Measurements from ENCODE around the gene CCIN.

CCIN gene

DNA sequence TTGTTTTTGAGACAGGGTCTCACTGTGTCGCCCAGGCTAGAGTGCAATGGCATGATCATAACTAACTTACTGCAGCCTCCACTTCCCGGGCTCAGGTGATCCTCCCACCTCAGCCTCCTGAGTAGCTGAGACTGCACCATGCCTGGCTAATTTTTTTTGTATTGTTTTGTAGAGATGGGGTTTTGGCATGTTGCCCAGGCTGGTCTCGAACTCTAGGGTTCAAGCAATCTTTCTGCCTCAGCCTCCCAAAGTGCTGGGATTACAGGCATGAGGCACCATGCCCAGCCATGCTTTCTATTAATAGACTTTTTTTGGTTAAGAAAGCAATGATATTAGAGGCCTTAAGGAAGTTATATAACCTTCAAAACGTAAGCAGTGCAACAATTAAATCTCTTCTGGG, 44.8 kb downstream of the CCIN start:
- CTCF ChIA-PET, result no interaction called here
- Histone ChIP-seq H3K4me1 (ENCODE audit: control extremely low read depth in 1 of 4, control insufficient read depth in 4 of 4, insufficient read depth in 4 of 4, low read length in 3 of 4) (peaks cover 0 to 31% (median 19%) of the 10 kb centered on the region in 4 experiments), H3K27ac (ENCODE audit: insufficient read depth in 1 of 2, low read depth in 1 of 2, low read length in 2 of 2, poor library complexity in 1 of 2, severe bottlenecking in 2 of 2) (no peak overlapping the region), H3K36me3 (ENCODE audit: control insufficient read depth in 4 of 4, insufficient read depth in 4 of 4, low read length in 3 of 4) (peaks cover 12 to 91% (median 46%) of the 10 kb centered on the region in 4 experiments), H3K9me3 (ENCODE audit: control extremely low read depth in 1 of 5, control insufficient read depth in 4 of 5, insufficient read depth in 2 of 5, low read depth in 1 of 5, low read length in 4 of 5) (no peaks in the 10 kb centered on the region), H3K27me3 (replicated peaks in 2 of 5; ENCODE audit: control insufficient read depth in 4 of 5, insufficient read depth in 5 of 5, low read length in 4 of 5) (no peaks in the 10 kb centered on the region), H3K4me3 (ENCODE audit: control insufficient read depth in 1 of 7, extremely low read depth in 1 of 7, insufficient read depth in 4 of 7, low read depth in 2 of 7, low read length in 6 of 7) (no peak overlapping the region)
- POLR2A ChIA-PET, result no interaction called here
- 71% methylated on average over 1 of the region's 4 CpGs for WGBS (ENCODE audit: insufficient coverage)
- DNase-seq, result no peak

DNA sequence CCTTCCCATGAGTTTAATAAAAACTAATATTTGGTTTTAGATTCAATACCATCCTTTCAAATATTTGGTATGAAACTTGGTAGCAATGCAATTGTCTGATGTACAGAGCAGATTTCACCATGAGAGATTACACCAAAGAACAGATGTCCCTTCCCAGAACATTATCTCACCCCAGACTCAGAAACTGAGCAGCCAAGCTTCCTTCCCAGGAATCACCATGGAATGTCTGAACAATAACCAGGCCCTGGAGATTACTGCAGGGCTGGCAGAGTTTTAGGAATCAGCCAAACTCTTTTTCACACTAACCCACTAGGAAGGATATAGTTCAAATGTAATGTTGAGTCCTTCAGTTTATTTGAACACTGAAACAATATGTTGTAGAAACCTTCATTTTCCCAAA, 45.4 kb downstream of the CCIN start:
- H3K36me3 ChIP-seq (ENCODE audit: control insufficient read depth in 4 of 4, insufficient read depth in 4 of 4, low read length in 3 of 4), result peaks cover 12 to 90% (median 50%) of the 10 kb centered on the region in 4 experiments
- peaks cover 0 to 27% (median 17%) of the 10 kb centered on the region in 4 experiments for H3K4me1 ChIP-seq (ENCODE audit: control extremely low read depth in 1 of 4, control insufficient read depth in 4 of 4, insufficient read depth in 4 of 4, low read length in 3 of 4)
- H3K9me3 ChIP-seq (ENCODE audit: control extremely low read depth in 1 of 5, control insufficient read depth in 4 of 5, insufficient read depth in 2 of 5, low read depth in 1 of 5, low read length in 4 of 5), result no peaks in the 10 kb centered on the region
- CTCF ChIA-PET, result interaction anchor here (0.6 to 1.3 kb wide), 3 partner anchors 14 to 24 kb away, joined by 3 to 6 read pairs (median 3); partner anchors contain the start of gene CLTA
- no peak overlapping the region for H3K27ac ChIP-seq (ENCODE audit: insufficient read depth in 1 of 2, low read depth in 1 of 2, low read length in 2 of 2, poor library complexity in 1 of 2, severe bottlenecking in 2 of 2)
- no peak overlapping the region for H3K4me3 ChIP-seq (ENCODE audit: control insufficient read depth in 1 of 7, extremely low read depth in 1 of 7, insufficient read depth in 4 of 7, low read depth in 2 of 7, low read length in 6 of 7)
- POLR2A ChIA-PET, result no interaction called here
- no peaks in the 10 kb centered on the region for H3K27me3 ChIP-seq (replicated peaks in 2 of 5; ENCODE audit: control insufficient read depth in 4 of 5, insufficient read depth in 5 of 5, low read length in 4 of 5)
- DNase-seq, result no peak

DNA sequence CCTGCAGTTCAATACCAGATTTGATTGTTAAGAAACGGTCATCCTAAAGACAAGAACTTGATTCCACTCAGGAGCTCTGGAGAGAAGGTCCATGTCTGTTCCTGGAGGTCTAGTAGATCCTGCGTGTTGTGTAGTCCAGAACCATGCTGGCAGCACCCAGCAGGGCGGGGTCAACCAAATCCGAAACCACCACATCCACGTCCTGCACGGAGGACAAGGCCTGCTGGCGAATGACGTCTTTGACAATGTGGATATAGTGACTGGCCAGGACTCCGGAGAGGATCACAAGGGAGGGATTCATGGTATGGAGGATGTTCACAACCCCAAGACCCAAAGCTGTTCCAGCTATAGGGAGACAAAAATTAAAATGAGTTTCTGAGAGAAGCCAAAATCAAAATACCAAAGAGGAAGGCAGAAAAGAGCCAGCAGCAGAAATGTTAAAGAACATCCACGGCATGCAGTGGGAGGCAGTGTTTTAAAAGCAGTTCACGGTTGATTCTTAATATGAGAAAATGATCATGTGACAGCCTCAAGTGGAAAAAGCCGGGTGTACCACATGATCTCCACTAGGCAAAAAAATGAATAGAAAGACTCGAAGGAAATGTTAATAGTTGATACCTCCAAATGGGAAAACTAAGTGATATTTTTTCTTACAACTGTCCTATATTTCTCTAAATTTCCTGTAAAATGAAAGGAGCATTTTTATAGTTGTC, 48.2 kb downstream of the CCIN start:
- Histone ChIP-seq H3K9me3 (ENCODE audit: control extremely low read depth in 1 of 5, control insufficient read depth in 4 of 5, insufficient read depth in 2 of 5, low read depth in 1 of 5, low read length in 4 of 5) (peaks cover under 1 to 2% (median 2%) of the 10 kb centered on the region in 5 experiments), H3K4me1 (ENCODE audit: control extremely low read depth in 1 of 4, control insufficient read depth in 4 of 4, insufficient read depth in 4 of 4, low read length in 3 of 4) (peaks cover 0 to 27% (median 16%) of the 10 kb centered on the region in 4 experiments), H3K4me3 (ENCODE audit: control insufficient read depth in 1 of 7, extremely low read depth in 1 of 7, insufficient read depth in 4 of 7, low read depth in 2 of 7, low read length in 6 of 7) (no peak overlapping the region), H3K27me3 (replicated peaks in 2 of 5; ENCODE audit: control insufficient read depth in 4 of 5, insufficient read depth in 5 of 5, low read length in 4 of 5) (no peaks in the 10 kb centered on the region), H3K27ac (ENCODE audit: insufficient read depth in 1 of 2, low read depth in 1 of 2, low read length in 2 of 2, poor library complexity in 1 of 2, severe bottlenecking in 2 of 2) (peak overlapping the region in 1 of 2 experiments; percentile 39), H3K36me3 (ENCODE audit: control insufficient read depth in 4 of 4, insufficient read depth in 4 of 4, low read length in 3 of 4) (peaks cover 9 to 85% (median 52%) of the 10 kb centered on the region in 4 experiments)
- WGBS (ENCODE audit: insufficient coverage), result 70% methylated on average over 12 of the region's 13 CpGs
- CTCF ChIA-PET, result interaction anchor here (1.0 to 1.9 kb wide), 7 partner anchors 8 to 50 kb away, joined by 3 to 6 read pairs (median 3); no protein-coding TSS in a partner anchor
- POLR2A ChIA-PET, result no interaction called here
- peak in 2 of 3 donors; percentile 21 to 22 for DNase-seq

GRCh38 chr9:36218011-36218410, 48.8 kb downstream of the CCIN start:
- Histone ChIP-seq H3K4me1 (ENCODE audit: control extremely low read depth in 1 of 4, control insufficient read depth in 4 of 4, insufficient read depth in 4 of 4, low read length in 3 of 4) (peaks cover 0 to 27% (median 16%) of the 10 kb centered on the region in 4 experiments), H3K36me3 (ENCODE audit: control insufficient read depth in 4 of 4, insufficient read depth in 4 of 4, low read length in 3 of 4) (peaks cover 15 to 85% (median 53%) of the 10 kb centered on the region in 4 experiments), H3K4me3 (ENCODE audit: control insufficient read depth in 1 of 7, extremely low read depth in 1 of 7, insufficient read depth in 4 of 7, low read depth in 2 of 7, low read length in 6 of 7) (peak overlapping the region in 1 of 7 experiments; percentile 22), H3K27ac (ENCODE audit: insufficient read depth in 1 of 2, low read depth in 1 of 2, low read length in 2 of 2, poor library complexity in 1 of 2, severe bottlenecking in 2 of 2) (peak overlapping the region in 1 of 2 experiments; percentile 39), H3K27me3 (replicated peaks in 2 of 5; ENCODE audit: control insufficient read depth in 4 of 5, insufficient read depth in 5 of 5, low read length in 4 of 5) (no peaks in the 10 kb centered on the region), H3K9me3 (ENCODE audit: control extremely low read depth in 1 of 5, control insufficient read depth in 4 of 5, insufficient read depth in 2 of 5, low read depth in 1 of 5, low read length in 4 of 5) (peaks cover 4 to 8% (median 7%) of the 10 kb centered on the region in 5 experiments)
- ChIA-PET POLR2A (no interaction called here), CTCF (interaction anchor here (0.6 to 1.9 kb wide), 7 partner anchors 8 to 51 kb away, joined by 3 to 6 read pairs (median 3); no protein-coding TSS in a partner anchor)
- 100% methylated on average over 4 of the region's 5 CpGs for WGBS (ENCODE audit: insufficient coverage)
- no peak for DNase-seq

DNA sequence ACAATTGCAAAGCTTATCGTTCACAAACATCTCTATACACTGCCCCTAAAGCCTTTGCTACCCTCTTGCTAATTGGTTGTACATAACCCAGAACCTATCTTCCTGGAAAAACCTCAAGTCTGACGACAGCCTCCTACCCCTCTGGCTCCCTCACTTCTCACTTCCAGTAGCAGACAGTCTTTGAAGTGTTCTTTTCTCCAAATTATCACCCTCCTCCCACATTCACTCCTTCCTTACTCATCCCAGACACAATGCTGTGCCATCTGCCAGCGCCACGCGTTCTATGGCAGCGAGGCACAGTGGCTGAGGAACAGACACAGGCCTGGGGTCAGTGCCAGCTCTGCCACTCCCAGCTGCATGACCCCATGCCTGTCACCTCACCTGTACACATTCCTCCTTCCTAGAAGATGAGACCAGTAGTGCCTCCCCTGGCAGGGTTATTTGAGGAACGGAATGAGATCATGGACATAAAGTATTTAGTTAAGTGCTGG, 49.3 kb downstream of the CCIN start:
- DNase-seq, result peak in 2 of 3 donors; percentile 22 to 29
- H3K27ac ChIP-seq (ENCODE audit: insufficient read depth in 1 of 2, low read depth in 1 of 2, low read length in 2 of 2, poor library complexity in 1 of 2, severe bottlenecking in 2 of 2), result peak overlapping the region in 1 of 2 experiments; percentile 17
- ChIA-PET CTCF (interaction anchor here (0.6 to 1.9 kb wide), 5 partner anchors 9 to 51 kb away, joined by 3 to 6 read pairs (median 3); no protein-coding TSS in a partner anchor), POLR2A (no interaction called here)
- H3K4me1 ChIP-seq (ENCODE audit: control extremely low read depth in 1 of 4, control insufficient read depth in 4 of 4, insufficient read depth in 4 of 4, low read length in 3 of 4), result peaks cover 0 to 27% (median 16%) of the 10 kb centered on the region in 4 experiments
- no peaks in the 10 kb centered on the region for H3K27me3 ChIP-seq (replicated peaks in 2 of 5; ENCODE audit: control insufficient read depth in 4 of 5, insufficient read depth in 5 of 5, low read length in 4 of 5)
- peak overlapping the region in 1 of 7 experiments; percentile 22 for H3K4me3 ChIP-seq (ENCODE audit: control insufficient read depth in 1 of 7, extremely low read depth in 1 of 7, insufficient read depth in 4 of 7, low read depth in 2 of 7, low read length in 6 of 7)
- peaks cover 4 to 13% (median 9%) of the 10 kb centered on the region in 5 experiments for H3K9me3 ChIP-seq (ENCODE audit: control extremely low read depth in 1 of 5, control insufficient read depth in 4 of 5, insufficient read depth in 2 of 5, low read depth in 1 of 5, low read length in 4 of 5)
- H3K36me3 ChIP-seq (ENCODE audit: control insufficient read depth in 4 of 4, insufficient read depth in 4 of 4, low read length in 3 of 4), result peaks cover 20 to 85% (median 55%) of the 10 kb centered on the region in 4 experiments
- WGBS (ENCODE audit: insufficient coverage), result 39% methylated on average over 4 of the region's 7 CpGs
